HepG2 (cell line): Measurements from ENCODE around the gene GGT1. TPM values are rescaled to one million over a fixed set of nuclear protein-coding genes. Genes with fewer than 3 reads are reported as not detected.

Experiments used
- ATAC-seq: fragments of 200-7000 bp; cut with Tn5 transposase; 3 replicates; pipeline ENCODE4 v1.9.1; 2020; ENCODE audit warnings: mild to moderate bottlenecking, moderate library complexity
- BruUV-seq: library from RNA; stranded (reverse); fragments of 400-500 nt; replicated peaks from 2 replicates; lab custom pipeline; 2021; lab: Mats Ljungman, UMichigan
- CTCF ChIA-PET: fragments of 300-600 bp; formaldehyde crosslinking; extraction: SDS; loops from one replicate; lab custom pipeline; 2021; ENCODE audit warnings: low total read pairs, inconsistent platforms, low intra/inter-chr PET ratio; lab: Yijun Ruan, JAX
- POLR2A ChIA-PET: fragments of 350-600 bp; sonication (Branson Sonifier 250); formaldehyde crosslinking; loops from one replicate; lab custom pipeline; 2020; ENCODE audit warnings: antibody characterized with exemption, inconsistent platforms; lab: Yijun Ruan, JAX
- DNase-seq: peaks from one replicate; pipeline ENCODE4 v3.0.0-alpha.2; 2015; ENCODE audit warnings: low spot score
- FAIRE-seq: peaks from 3 replicates; lab custom pipeline; 2011; peaks lifted over from hg19 to GRCh38; lab: Jason Lieb, UNC
- H2AFZ ChIP-seq: one replicate; pipeline ENCODE4 v1.6.1; 2011; ENCODE audit warnings: low read length, inconsistent platforms
- H3K27ac ChIP-seq: fragments of 300-600 bp; 3 replicates; pipeline ENCODE4 v1.8.0; 2011; ENCODE audit warnings: mixed run types, mild to moderate bottlenecking, mixed read lengths, low read length, inconsistent platforms; ENCODE audit not compliant: insufficient read depth; ENCODE audit errors: extremely low read length
- H3K27me3 ChIP-seq, 2 experiments: fragments of 200-600 bp in 1 of 2; 2 replicates in 1 of 2; 3 replicates in 1 of 2; pipeline versions ENCODE4 v1.6.0 to v1.8.0; 2011; ENCODE audit warnings: low read length in 2 of 2, mild to moderate bottlenecking in 2 of 2, moderate library complexity in 2 of 2, inconsistent platforms in 1 of 2; ENCODE audit not compliant: insufficient read depth in 2 of 2, control insufficient read depth in 1 of 2
- H3K36me3 ChIP-seq, 2 experiments: fragments of 200-600 bp in 1 of 2; replicated peaks in 1 of 2; 2 replicates in 1 of 2; 3 replicates in 1 of 2; pipeline versions ENCODE4 v1.5.1 to v1.8.0; 2011; ENCODE audit warnings: low read length in 2 of 2, inconsistent platforms in 1 of 2; ENCODE audit not compliant: insufficient read depth in 2 of 2, control insufficient read depth in 1 of 2
- H3K4me1 ChIP-seq: 2 replicates; pipeline ENCODE4 v1.5.1; 2012; ENCODE audit warnings: low read length, inconsistent platforms; ENCODE audit not compliant: insufficient read depth
- H3K4me2 ChIP-seq: 2 replicates; pipeline ENCODE4 v1.6.0; 2011; ENCODE audit warnings: low read depth, low read length, inconsistent platforms
- H3K4me3 ChIP-seq, 3 experiments: fragments of 200-600 bp in 1 of 3; sonication (generic), shearing (Covaris generic) in 1 of 3; replicated peaks in 1 of 3; 2 replicates each; pipeline ENCODE4 v1.5.1; 2011 to 2016; ENCODE audit warnings: low read length in 3 of 3, inconsistent platforms in 2 of 3, low read depth in 2 of 3, mild to moderate bottlenecking in 2 of 3, control low read depth in 1 of 3, mixed read lengths in 1 of 3; ENCODE audit not compliant: insufficient read depth in 1 of 3
- H3K79me2 ChIP-seq: one replicate; pipeline ENCODE4 v1.6.1; 2011; ENCODE audit warnings: low read length, inconsistent platforms; ENCODE audit not compliant: insufficient read depth
- H3K9ac ChIP-seq: 2 replicates; pipeline ENCODE4 v1.6.0; 2011; ENCODE audit warnings: mild to moderate bottlenecking, low read depth, low read length, inconsistent platforms; ENCODE audit not compliant: insufficient read depth
- H3K9me3 ChIP-seq: 2 replicates; pipeline ENCODE4 v1.5.1; 2012; ENCODE audit warnings: mild to moderate bottlenecking, low read length
- H4K20me1 ChIP-seq: 2 replicates; pipeline ENCODE4 v1.6.0; 2011; ENCODE audit warnings: inconsistent platforms, mild to moderate bottlenecking, low read length, moderate library complexity; ENCODE audit not compliant: insufficient read depth
- HNRNPL ChIP-seq: fragments of 200-400 bp; formaldehyde crosslinking; IDR thresholded peaks from 2 replicates; pipeline ENCODE4 v1.6.1; 2017; ENCODE audit warnings: mild to moderate bottlenecking, low read depth, low read length
- HNRNPLL ChIP-seq: fragments of 200-400 bp; formaldehyde crosslinking; IDR thresholded peaks from 2 replicates; pipeline ENCODE4 v1.6.1; 2017; ENCODE audit warnings: mild to moderate bottlenecking, low read depth, low read length; ENCODE audit not compliant: poor library complexity, severe bottlenecking
- KDM2A ChIP-seq: sonication (generic); formaldehyde crosslinking; IDR thresholded peaks from 2 replicates; pipeline ENCODE4 v1.4.0; 2020; ENCODE audit warnings: low read depth, missing genetic modification reagents, borderline replicate concordance
- MYC ChIP-seq: sonication (generic); formaldehyde crosslinking; IDR thresholded peaks from 2 replicates; pipeline ENCODE4 v1.9.0; 2021; ENCODE audit warnings: missing genetic modification reagents, borderline replicate concordance
- PCBP1 ChIP-seq: fragments of 200-400 bp; formaldehyde crosslinking; IDR thresholded peaks from 2 replicates; pipeline ENCODE4 v1.6.1; 2017; ENCODE audit warnings: mild to moderate bottlenecking, low read depth, low read length, borderline replicate concordance
- RBFOX2 ChIP-seq: fragments of 200-400 bp; formaldehyde crosslinking; IDR thresholded peaks from 2 replicates; pipeline ENCODE4 v1.6.1; 2017; ENCODE audit warnings: low read depth, mild to moderate bottlenecking, low read length
- RORA ChIP-seq: sonication (generic); formaldehyde crosslinking; IDR thresholded peaks from 2 replicates; pipeline ENCODE4 v1.5.0; 2020; ENCODE audit warnings: mild to moderate bottlenecking, missing genetic modification reagents, moderate library complexity
- TAF15 ChIP-seq: fragments of 200-400 bp; formaldehyde crosslinking; IDR thresholded peaks from one replicate; pipeline ENCODE4 v1.6.1; 2018; ENCODE audit warnings: mild to moderate bottlenecking, low read depth, low read length; ENCODE audit not compliant: poor library complexity, severe bottlenecking
- ZFP90 ChIP-seq: sonication (generic); formaldehyde crosslinking; IDR thresholded peaks from 2 replicates; pipeline ENCODE4 v1.8.0; 2022; ENCODE audit warnings: missing genetic modification reagents, mild to moderate bottlenecking, inconsistent platforms, borderline replicate concordance
- ZNF24 ChIP-seq: fragments of 450-650 bp; IDR thresholded peaks from 2 replicates; pipeline ENCODE4 v1.6.1; 2017; ENCODE audit warnings: antibody characterized with exemption, mild to moderate bottlenecking
- WGBS: methylation state at CpG from one replicate; pipeline ENCODE4 v1.1.6; 2017; ENCODE audit warnings: low lambda C conversion rate; 5-methylcytosine and 5-hydroxymethylcytosine counted together
- in situ Hi-C: cut with HindIII; loops from 2 replicates; pipeline ENCODE4 v1.10.0; 2017; ENCODE audit warnings: low pct_unique_long_range_greater_than_20kb; ENCODE audit not compliant: extremely low pct_ligation_motif_present
- intact Hi-C: fragments of 100-400 bp; cut with micrococcal nuclease; formaldehyde crosslinking; loops from one replicate; pipeline ENCODE4 v1.10.0; 2022; ENCODE audit not compliant: unreplicated experiment
- polyA plus RNA-seq, 8 experiments: library from polyadenylated mRNA; depleted of rRNA in 3 of 8; stranded (reverse) in 7 of 8; unstranded in 1 of 8; fragments of >200 nt; fragmentation: Illumina TruSeq in 4 of 8; extraction: Trizol in 4 of 8; gene quantifications; 2 replicates each; pipeline versions ENCODE4 v1.2.1 to v1.2.3, GENCODE V29; 2011 to 2016; ENCODE audit warnings: low read depth in 4 of 8, missing spikeins in 1 of 8, mixed read lengths in 1 of 8; ENCODE audit not compliant: insufficient read depth in 1 of 8
- total RNA-seq, 5 experiments: library from RNA; depleted of rRNA; stranded (reverse); fragments of >200 nt; fragmentation: Illumina TruSeq; extraction: Trizol; gene quantifications; 2 replicates each; pipeline ENCODE4 v1.2.3, GENCODE V29; 2016; ENCODE audit warnings: low read depth in 1 of 5
- TF ChIP-seq, protein P1 (sequence below): IDR thresholded peaks from 2 replicates; pipeline ENCODE4 v1.6.1; 2016; ENCODE audit warnings: missing biosample characterization, missing genetic modification reagents, low read depth
- TF ChIP-seq, protein P2 (sequence below): sonication (generic); formaldehyde crosslinking; IDR thresholded peaks from 2 replicates; pipeline ENCODE4 v1.4.0; 2020; ENCODE audit warnings: missing genetic modification reagents
- TF ChIP-seq, protein P3 (sequence below): sonication (generic); IDR thresholded peaks from 2 replicates; pipeline ENCODE4 v1.6.1; 2016; ENCODE audit warnings: low read depth, borderline replicate concordance
- TF ChIP-seq, protein P4 (sequence below): sonication (generic); formaldehyde crosslinking; IDR thresholded peaks from 2 replicates; pipeline ENCODE4 v1.9.0; 2022; ENCODE audit warnings: low read depth, missing genetic modification reagents

Gene GGT1
- total and polyA plus RNA-seq, 2 of the 13 experiments (the other 11 are each of a cell fraction or from before 2014, with no cell fraction given): 29.9 to 103 TPM

DNA sequence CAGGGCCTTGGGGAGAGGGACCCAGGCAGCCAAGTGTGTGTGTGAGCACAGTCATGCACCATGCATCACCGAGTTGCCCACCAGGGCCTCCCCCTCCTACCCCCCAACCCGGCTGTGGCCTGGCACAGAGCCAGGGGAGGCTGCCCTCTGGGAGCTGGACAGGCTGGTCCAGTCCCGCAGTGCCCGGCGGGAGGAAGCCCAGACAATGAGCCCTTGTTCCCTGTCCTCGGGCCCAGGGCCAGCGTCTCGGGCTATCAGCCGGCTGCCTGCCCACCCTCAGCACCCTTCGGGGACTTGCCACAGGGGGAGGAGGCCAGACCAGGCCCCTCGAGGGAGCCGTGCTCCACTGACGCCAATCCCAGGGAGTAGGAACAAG lies 14.6 kb upstream of the GGT1 start:
- Histone ChIP-seq H3K27ac (peak overlapping the region; percentile 34), H3K4me3 (peak overlapping the region in 1 of 3 experiments; percentile 19; a peak in 1 of 6 replicates), H3K27me3 (no peaks in the 10 kb centered on the region; a peak in 1 of 5 replicates), H3K36me3 (peaks cover 8 to 19% of the 10 kb centered on the region in 2 experiments; a peak in 4 of 5 replicates), H3K9ac (peak overlapping the region; percentile 34; the same call in 1 of the 2 replicates), H3K4me2 (peak overlapping the region; percentile 28; the same call in 1 of the 2 replicates), H4K20me1 (no peaks in the 10 kb centered on the region), H3K79me2 (peaks cover 10% of the 10 kb centered on the region), H3K4me1 (peaks cover 79% of the 10 kb centered on the region), H3K9me3 (no peaks in the 10 kb centered on the region), H2AFZ (no peak overlapping the region)
- FAIRE-seq (no peak), DNase-seq (no peak), ATAC-seq (no peak)
- in situ Hi-C loops: no loop called here
- BruUV-seq: no TSS peak
- 56% methylated on average over 3 of the region's 13 CpGs for WGBS
- ChIA-PET CTCF (no interaction called here), POLR2A (interaction anchor here (1.1 to 2.8 kb wide), 3 partner anchors 10 to 38 kb away, joined by 5 to 17 read pairs (median 10); no protein-coding TSS in a partner anchor)
- intact Hi-C loops: loop anchor here (1.0 kb wide), 1 partner anchor 39 kb away; no protein-coding TSS in a partner anchor
- no peak for TF ChIP-seq ZNF24
- TF ChIP-seq, protein P1, sequence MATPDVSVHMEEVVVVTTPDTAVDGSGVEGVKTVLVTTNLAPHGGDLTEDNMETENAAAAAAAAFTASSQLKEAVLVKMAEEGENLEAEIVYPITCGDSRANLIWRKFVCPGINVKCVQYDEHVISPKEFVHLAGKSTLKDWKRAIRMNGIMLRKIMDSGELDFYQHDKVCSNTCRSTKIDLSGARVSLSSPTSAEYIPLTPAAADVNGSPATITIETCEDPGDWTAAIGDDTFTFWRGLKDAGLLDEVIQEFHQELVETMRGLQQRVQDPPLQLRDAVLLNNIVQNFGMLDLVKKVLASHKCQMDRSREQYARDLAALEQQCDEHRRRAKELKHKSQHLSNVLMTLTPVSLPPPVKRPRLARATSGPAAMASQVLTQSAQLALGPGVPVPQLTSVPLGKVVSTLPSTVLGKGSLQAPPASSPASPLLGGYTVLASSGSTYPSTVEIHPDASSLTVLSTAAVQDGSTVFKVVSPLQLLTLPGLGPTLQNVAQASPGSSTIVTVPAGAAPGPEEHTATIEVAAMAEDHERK (CRISPR knock-in tag): no peak
- TF ChIP-seq, protein P2, sequence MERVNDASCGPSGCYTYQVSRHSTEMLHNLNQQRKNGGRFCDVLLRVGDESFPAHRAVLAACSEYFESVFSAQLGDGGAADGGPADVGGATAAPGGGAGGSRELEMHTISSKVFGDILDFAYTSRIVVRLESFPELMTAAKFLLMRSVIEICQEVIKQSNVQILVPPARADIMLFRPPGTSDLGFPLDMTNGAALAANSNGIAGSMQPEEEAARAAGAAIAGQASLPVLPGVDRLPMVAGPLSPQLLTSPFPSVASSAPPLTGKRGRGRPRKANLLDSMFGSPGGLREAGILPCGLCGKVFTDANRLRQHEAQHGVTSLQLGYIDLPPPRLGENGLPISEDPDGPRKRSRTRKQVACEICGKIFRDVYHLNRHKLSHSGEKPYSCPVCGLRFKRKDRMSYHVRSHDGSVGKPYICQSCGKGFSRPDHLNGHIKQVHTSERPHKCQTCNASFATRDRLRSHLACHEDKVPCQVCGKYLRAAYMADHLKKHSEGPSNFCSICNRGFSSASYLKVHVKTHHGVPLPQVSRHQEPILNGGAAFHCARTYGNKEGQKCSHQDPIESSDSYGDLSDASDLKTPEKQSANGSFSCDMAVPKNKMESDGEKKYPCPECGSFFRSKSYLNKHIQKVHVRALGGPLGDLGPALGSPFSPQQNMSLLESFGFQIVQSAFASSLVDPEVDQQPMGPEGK (CRISPR knock-in tag): peak; percentile 45; the same call in 1 of the 2 replicates
- TF ChIP-seq, protein P3, sequence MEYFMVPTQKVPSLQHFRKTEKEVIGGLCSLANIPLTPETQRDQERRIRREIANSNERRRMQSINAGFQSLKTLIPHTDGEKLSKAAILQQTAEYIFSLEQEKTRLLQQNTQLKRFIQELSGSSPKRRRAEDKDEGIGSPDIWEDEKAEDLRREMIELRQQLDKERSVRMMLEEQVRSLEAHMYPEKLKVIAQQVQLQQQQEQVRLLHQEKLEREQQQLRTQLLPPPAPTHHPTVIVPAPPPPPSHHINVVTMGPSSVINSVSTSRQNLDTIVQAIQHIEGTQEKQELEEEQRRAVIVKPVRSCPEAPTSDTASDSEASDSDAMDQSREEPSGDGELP: peak; percentile 32; the same call in 1 of the 2 replicates
- no peak for TF ChIP-seq RORA (CRISPR knock-in tag)
- TF ChIP-seq HNRNPL: peak; percentile 97
- TF ChIP-seq, protein P4, sequence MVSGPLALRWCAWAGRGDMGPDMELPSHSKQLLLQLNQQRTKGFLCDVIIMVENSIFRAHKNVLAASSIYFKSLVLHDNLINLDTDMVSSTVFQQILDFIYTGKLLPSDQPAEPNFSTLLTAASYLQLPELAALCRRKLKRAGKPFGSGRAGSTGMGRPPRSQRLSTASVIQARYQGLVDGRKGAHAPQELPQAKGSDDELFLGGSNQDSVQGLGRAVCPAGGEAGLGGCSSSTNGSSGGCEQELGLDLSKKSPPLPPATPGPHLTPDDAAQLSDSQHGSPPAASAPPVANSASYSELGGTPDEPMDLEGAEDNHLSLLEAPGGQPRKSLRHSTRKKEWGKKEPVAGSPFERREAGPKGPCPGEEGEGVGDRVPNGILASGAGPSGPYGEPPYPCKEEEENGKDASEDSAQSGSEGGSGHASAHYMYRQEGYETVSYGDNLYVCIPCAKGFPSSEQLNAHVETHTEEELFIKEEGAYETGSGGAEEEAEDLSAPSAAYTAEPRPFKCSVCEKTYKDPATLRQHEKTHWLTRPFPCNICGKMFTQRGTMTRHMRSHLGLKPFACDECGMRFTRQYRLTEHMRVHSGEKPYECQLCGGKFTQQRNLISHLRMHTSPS: peak; percentile 55
- TF ChIP-seq HNRNPLL: peak; percentile 40
- TF ChIP-seq TAF15: peak; percentile 10
- TF ChIP-seq PCBP1: 0 out of 2 replicates have a peak, but pooled peaks have one; percentile 57
- TF ChIP-seq ZFP90 (CRISPR knock-in tag): no peak
- TF ChIP-seq MYC: peak; percentile 19; the same call in 1 of the 2 replicates
- TF ChIP-seq KDM2A (CRISPR knock-in tag): 0 out of 2 replicates have a peak, but pooled peaks have one; percentile 20
- TF ChIP-seq RBFOX2: peak; percentile 80
